Inferior parietal cortex (tissue), 1 donor: ENCODE data around the gene MYO1A.
"Not testable (repeated sequence)": the region's sequence is repeated elsewhere in the genome, so short reads cannot be mapped to it uniquely, and the experiment has no call there.

ENCODE experiments used
- DNase-seq: peaks from one replicate; pipeline ENCODE4 v3.0.0-alpha.2; 2016; ENCODE audit errors: extremely low spot score

The MYO1A gene

DNA sequence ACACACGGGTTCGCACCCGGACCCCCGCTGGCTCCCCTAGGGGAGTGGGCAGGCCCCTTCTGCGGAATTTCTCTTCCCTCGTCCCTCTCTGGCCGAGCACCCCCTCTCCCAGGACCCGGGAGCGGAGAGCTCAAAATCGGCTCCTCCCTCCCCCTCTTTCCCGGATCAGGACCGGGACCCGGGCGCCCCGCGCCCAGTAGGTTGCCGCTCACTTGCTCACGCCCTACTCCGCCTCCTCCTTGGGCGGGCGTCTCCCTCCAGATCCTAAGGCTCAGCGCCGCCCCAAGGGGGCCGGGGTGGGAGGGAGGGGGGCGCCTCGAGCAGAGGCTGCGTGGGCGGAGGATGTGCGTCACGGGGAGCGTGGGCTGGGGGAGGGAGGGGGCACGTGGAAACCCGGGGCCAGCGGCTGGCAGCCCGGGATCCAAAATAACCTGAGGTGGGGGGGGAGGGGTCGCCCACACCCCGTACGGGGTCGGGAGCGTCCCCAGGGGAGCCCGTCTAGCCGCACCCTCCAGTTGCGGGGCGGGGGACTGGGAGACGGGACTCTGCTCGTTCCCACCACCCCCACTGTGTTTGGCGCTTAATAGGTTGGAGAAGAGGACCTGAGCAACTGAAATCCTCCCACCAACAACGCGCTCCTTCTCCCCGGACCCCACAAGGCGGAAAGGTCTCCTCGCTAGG lies 37.2 kb upstream of the MYO1A start:
- DNase-seq, result no peak

DNA sequence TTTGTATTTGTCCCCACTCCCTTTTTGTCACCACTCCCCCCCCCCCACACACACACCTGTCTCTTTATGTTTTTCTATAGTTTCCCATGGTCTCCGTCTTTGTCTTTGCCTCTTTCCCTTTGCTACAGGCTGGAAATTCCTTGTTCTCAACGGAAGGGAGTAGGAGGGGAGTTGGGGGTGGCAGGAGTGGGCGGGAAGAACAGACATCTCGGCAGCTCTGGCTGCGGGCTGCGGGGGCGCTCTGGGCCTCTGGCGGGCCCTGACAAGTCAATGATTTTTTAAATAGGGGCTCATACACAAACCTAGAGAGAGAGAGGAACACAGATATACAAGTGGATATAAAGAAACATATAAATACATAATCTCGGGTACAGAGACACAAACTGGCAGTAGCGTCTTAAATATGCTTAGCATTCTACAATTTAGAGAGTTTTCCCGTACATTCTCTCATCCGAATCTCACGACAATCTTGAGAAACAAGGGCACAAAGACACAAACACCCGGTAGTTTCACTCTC lies 36.6 kb upstream of the MYO1A start:
- DNase-seq, result no peak

DNA sequence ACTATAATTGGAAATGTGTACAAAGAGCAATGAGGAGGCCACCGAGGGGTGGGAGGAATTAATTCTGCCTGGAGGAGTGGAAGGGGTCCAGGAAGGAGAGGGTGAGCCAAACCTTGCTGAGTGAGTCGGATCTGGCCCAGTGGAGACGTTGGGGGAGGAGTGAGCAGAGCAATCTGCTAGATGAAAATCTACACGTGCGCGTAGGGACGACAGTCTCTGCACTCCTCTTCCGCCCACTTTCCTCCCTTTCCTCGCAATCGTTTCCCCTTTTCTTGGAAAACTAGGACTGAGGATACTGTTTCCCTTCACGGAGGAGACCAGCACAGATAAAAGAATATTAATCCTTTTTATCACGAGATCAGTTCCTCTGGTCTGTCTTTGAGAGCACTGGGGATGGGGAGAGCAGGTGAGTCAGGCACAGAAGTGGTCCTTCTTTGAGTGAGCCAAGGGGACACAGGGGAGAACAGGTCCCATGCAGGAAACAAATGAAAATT lies 36.1 kb upstream of the MYO1A start:
- no peak for DNase-seq

DNA sequence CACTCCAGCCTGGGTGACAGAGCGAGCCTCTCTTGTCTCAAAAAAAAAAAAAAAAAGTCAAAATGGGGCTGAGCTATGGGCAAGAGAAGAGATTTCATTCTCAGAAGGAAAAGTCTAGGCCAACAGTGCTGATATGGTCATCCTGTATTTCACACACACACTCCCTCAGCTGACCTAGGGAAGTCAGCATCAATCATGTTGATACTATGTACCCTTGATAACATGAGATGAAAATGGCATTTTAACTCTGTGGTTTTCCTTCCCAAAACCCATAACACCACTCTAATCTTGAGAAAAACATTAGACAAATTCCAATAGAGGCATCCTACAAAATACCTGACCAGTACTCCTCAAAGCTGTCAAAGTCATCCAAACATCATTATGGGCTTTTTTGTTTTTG lies 30.9 kb upstream of the MYO1A start:
- no peak for DNase-seq

DNA sequence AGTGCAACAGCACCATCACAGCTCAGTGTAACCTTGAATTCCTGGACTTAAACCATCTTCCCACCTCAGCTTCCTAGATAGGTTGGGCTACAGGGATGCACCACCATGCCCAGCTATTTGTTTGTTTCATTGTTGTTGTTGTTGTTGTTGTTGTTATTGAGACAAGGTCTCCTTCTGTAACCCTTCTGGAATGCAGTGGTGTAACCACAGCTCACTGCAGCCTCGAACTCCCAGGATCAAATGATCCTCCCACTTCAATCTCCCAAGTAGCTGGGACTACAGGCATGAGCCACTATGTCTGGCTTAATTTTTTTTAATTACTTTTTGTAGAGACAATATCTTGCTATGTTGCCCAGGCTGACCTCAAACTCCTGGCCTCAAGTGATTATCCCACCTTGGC lies 29.9 kb upstream of the MYO1A start:
- no peak for DNase-seq

DNA sequence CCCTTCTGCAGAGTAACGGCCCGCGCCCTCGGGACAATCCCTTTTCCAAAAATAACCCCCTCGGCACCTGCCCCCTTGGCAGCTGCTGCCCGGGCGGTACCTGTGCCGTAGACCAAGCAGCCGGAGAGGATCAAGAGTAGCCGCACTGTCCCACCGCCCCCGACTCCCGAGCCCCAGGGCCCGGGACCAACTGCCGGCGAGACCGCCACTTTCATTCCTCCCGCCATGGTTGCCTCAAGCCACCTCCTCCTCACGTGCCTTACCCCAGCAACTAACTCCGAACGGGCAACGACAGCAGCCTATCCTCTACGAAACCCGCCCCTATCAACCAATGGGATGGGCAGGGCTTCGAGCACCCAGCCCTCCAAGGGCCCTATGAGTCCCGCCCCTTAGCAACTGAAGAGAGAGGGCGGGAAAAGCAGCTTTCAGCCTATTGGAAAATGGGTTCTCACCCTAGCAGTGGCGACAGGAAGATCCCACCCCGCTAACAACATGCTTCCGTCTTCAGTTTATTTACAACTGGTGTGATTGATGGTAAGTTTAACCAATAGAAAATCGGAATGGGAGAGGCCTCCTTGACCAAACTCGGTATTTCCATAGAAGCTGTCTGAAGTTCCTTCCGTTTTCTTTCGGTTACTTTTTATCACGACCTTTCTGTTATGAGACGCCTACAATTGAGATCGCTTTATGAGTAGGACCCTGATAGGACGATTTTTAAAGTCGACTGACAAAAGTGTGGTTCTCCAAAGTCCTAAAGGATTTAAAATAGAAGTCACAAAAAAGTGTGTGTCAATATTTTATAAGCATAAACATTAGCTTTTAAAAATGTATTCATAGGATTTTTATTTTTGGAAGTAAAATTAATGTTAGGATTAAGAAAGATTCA lies 28.8 kb upstream of the MYO1A start, which contains the start of gene NEMP1:
Gene NEMP1 (minus strand): TSS at position 273 of the 886 bp plus-strand sequence. CDS start 46 bp downstream, at position 227.
- peak; percentile 100 for DNase-seq

DNA sequence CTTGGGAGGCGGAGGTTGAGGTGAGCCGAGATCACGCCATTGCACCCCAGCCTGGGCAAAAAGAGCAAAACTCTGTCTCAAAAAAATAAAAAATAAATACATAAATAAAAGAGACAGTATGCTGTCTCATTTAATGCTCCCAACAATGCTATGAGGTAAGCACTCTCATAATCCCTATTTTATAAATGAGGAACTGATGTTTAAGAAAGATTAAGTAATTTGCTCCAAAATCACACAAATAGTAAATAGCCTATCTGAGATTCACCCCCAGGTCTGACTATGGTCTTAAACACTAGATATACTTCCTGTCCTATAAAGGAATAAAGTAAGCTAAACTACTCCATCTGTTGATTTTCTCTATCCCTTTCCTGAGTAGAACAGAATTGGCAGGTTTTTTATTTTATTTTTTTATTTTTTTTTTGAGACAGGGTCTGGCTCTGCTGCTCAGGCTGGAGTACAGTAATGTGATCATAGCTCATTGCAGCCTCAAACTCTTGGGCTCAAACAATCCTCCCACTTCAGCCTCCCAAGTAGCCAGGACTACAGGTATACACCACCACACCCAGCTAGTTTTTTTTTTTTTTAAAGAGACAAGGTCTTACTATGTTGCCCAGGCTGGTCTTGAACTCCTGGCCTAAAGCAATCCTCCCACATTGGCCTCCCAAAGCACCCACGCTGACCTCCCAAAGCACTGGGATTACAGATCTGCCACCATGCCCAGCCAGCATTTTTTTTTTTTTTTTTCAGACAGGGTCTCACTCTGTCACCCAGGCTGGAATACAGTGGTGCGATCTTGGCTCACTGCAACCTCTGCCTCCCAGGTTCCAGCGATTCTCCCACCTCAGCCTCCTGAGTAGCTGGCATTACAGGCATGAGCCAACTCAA lies 23.9 kb upstream of the MYO1A start:
- not testable (repeated sequence) for DNase-seq

DNA sequence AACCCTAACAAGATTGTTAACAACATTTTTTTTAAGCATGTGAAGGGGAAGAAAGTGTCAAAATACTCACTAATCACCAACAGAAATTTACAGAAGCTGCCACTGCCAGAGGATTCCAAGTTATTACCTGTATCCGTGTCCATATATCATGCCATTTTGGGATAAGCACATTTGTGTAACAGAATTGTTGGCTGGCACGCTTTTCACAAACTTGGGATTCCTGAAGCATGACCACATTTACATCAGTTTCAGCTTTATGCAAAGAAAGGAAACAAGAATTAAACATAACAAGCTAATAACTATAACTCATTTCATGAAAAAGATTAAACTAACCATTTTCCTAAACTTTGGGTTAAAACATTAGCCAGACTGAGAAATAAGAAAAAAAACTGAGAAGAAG lies 22.7 kb upstream of the MYO1A start:
- DNase-seq, result no peak

DNA sequence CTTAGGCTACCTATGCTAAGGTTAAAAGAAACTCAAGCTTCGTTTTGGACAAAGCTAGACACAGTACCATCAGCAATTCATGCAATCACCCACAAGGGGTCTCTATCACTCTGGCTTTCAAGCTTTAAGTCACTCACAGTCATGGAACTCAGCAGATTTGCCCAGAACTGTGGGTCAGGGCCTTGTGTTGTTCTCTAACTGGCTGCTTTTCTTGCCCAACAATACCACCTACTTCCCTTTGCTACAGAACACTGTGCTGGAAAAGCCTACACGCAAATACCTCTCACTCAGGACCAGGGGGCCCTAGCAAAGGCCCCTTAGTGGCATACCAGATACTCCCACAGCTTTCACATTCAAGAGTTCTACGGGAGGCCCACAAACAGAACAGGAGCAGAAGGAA lies 19.6 kb upstream of the MYO1A start:
- DNase-seq, result peak; percentile 90

DNA sequence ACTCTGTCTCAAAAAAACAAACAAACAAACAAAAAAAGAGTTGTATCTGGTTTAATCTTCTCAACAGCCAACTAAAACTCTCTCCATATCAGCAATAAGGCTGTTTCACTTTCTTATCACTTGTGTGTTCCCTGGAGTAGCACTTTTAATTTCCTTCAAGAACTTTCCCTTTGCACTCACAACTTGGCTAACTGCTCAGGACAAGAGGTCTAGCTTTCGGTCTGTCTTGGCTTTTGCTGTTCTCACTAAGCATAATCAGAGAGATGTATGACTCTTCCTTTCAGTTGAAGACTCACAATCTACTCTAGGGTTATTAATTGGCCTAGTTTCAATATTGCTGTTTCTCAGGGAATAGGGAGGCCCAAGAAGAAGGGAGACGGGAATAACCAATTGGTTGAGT lies 16.3 kb upstream of the MYO1A start:
- no peak for DNase-seq

DNA sequence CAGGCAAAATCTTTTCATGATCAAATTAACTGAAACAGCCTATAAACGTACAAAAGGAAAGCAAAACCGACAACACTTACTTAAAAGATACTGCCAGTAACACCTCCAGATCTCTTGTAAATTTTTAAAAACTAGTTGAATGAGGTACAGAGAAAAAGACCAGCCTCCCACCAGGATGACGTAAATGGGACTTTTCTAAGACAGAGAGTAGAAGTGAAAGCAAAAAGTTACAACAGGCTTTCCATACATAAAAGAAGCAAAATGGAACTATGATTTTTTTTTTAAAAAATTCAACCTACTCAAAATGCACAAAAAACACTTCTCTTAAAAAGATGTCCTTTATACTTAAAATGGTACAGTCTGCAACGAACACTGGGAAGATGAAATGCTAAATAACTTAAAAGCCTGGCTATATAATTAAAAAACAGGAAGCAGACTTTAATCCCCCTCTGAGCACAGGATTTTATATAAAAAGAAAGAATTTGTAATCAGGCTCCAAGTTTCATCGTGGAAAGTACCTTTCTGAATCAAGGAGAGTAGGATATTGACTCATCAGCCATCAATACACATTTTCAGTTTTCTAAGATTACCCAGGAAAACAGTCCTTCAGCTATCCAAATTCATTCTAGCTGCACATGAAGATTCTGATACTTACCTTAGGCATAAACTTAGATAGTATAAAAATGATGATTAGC lies 14.2 kb upstream of the MYO1A start:
- DNase-seq, result no peak

DNA sequence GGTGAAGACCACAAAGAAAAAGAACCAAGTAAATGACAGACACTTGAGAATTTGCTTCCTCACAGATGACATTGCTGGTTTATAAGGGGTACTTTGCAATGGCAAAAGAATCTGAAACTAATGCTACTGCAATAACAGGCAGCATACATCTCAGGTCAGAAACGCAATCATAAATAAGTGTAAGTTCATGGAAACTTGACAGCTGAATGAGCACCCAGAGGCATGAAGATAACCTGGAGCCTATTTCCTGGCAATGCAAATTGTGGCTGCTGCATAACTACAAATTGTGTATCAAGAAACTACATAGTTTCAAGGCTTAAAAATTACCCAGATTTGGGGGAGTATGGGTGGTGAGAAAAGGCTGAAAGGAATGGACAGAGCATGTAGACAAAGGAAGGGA lies 8.5 kb upstream of the MYO1A start:
- DNase-seq, result no peak

DNA sequence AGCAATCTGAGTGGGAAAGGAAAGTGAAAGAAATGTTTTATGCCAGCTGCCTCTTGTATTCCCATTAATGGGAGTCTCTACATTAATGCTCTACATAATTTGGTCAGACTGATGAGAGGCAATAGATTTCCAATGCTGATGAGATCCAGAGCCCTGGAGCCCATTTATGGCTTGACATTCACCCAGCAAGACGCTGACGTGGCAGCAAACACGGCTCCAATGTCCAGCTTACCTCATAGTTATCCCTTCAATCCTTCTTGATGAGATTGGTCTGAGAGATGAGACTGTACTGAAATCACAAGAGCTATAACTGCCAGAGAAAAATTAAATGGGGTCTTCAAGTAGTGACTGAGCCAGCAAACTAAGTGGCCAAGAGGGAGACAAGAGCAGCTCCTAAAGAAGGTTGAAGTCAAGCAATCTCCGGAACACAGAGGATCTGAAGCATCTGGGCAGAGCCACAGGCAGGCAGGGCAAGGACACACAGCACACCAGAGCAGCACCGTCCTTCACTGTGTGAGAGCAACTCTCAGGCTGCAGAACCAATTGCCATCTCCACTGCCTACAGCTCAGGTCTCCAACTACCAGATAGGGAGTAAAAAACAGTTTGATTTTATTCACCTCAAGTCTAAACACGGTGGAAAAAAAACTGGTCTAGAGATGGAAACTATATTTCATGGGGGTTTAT lies 7.3 kb upstream of the MYO1A start:
- DNase-seq, result no peak

DNA sequence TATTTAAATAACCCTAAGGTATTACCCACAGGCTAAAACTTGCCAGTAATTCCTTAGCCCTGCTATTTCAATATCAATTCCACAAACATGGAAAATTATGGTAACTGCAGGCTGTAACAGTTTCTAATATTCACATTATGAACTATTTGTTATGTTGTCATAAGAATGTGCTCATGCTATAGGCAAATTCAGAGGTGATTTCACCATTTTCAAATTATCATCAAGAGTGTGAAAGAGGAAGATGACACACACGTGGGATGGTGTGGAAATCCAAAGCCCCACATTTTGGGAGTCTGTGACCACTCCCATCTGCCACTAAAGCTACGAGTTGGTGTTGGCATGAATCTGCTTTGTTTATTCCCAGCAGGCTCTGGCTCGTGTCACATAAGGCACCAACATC lies 5.9 kb upstream of the MYO1A start:
- DNase-seq, result no peak

DNA sequence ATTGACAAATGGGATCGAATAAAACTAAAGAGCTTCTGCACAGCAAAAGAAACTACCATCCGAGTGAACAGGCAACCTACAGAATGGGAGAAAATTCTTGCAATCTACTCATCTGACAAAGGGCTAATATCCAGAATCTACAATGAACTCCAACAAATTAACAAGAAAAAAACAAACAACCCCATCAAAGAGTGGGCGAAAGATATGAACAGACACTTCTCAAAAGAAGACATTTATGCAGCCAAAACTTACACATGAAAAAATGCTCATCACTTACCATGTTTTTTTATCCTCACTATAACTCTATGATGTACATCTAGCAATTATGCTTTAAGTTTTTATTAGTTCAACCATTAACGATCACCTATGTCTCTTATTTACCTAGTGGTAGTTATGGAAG lies 4.0 kb upstream of the MYO1A start:
- not testable (repeated sequence) for DNase-seq

DNA sequence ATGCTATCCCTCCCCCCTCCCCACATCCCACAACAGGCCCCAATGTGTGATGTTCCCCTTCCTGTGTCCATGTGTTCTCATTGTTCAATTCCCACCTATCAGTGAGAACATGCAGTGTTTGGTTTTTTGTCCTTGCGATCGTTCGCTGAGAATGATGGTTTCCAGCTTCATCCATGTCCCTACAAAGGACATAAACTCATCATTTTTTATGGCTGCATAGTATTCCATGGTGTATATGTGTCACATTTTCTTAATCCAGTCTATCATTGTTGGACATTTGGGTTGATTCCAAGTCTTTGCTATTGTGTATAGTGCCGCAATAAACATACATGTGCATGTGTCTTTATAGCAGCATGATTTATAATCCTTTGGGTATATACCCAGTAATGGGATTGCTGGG lies 3.2 kb upstream of the MYO1A start:
- not testable (repeated sequence) for DNase-seq

DNA sequence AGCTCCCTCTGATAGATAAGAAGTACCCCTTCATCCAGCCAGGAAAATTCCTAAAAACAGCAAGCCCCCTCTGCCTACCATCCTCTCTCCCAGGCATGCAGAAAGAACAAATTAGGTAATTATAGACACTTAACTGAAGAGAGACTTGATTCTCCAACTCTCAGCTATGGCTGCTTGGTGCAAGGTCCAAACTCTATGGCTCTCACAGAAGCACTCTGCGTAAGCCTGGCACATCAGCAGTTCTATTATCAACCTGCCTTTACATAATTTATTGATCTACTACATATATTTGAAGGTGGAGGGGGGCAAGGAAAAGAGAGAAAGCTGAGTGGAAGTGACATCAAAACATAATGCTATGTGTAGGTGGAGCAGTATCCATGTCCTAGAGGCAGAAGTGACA lies 1.1 kb upstream of the MYO1A start:
- DNase-seq, result no peak

DNA sequence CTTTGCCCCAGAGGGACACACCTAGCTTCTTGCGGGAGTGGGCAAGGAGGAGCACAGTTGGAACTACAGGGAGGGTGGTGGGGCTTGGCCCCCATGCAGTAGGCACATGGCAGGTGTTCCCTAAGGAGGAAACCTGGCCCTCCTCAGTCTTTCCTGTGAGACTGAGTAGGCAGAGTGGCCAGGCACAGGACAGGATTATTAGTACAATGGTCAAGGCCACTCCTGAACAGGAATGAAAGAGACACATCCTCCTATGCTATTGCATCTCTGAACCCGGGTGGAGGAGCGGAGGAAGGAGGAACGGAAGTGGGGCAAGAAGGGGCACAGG lies 846 bp downstream of the MYO1A start:
- no peak for DNase-seq

DNA sequence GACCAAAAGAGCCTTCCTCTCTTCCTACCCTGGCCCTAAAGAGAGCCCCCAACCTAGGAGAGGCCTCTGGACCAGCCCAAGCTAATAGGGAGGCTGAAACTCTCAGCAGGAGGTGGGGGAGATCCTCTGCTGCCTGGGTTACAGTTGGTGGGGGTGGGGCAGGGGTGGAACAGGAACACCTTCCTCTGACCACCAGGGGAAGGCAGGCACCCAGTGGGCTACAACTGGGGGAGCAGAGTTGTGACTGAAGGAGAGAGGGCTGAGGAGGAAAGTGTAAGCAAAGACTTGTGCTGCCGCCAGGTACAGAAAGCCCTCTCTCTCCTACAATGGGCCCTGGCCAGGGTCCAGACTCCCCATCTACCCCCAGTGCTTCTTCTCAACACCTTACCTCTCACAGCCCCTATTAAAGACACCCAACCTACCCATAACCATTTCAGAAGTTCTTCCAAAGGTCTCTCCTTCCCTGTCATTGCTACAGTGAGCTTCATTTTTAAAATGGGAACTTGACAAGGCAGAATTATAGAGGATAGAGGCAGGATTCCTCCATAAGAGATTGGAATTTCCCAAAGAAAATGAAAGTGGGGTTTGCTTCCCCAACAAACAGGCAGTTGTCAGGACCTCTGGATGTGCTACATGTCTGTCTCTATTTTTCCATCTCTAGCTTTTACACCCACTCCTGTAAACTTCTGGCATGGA lies 1.4 kb downstream of the MYO1A start:
- no peak for DNase-seq

DNA sequence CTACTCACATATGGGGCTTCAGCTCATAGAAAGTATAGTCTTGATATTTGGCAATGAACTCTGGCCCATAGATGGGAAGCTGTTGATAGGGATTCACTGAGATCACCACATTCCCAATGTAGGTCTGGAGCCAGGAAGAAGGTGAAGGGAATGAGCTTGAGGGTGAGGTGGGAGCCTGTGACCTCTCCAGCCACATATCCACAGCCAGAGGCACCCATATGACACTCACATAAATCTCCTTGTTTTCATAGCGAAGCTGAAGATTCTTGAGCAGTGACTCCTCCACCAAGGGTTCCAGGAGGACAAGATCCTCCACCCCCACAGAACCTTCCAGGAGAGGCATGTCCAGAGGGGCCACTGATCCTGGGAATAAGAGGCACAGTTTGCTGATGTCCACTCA lies 1.9 kb downstream of the MYO1A start:
- no peak for DNase-seq
